ENCODE data around the gene ABLIM1. TPM values are rescaled to one million over a fixed set of nuclear protein-coding genes. Genes with fewer than 3 reads are reported as not detected.

ABLIM1 gene
- total and polyA plus RNA-seq, 8 donors = 13.3 to 44.5 (median 33.3) TPM

DNA sequence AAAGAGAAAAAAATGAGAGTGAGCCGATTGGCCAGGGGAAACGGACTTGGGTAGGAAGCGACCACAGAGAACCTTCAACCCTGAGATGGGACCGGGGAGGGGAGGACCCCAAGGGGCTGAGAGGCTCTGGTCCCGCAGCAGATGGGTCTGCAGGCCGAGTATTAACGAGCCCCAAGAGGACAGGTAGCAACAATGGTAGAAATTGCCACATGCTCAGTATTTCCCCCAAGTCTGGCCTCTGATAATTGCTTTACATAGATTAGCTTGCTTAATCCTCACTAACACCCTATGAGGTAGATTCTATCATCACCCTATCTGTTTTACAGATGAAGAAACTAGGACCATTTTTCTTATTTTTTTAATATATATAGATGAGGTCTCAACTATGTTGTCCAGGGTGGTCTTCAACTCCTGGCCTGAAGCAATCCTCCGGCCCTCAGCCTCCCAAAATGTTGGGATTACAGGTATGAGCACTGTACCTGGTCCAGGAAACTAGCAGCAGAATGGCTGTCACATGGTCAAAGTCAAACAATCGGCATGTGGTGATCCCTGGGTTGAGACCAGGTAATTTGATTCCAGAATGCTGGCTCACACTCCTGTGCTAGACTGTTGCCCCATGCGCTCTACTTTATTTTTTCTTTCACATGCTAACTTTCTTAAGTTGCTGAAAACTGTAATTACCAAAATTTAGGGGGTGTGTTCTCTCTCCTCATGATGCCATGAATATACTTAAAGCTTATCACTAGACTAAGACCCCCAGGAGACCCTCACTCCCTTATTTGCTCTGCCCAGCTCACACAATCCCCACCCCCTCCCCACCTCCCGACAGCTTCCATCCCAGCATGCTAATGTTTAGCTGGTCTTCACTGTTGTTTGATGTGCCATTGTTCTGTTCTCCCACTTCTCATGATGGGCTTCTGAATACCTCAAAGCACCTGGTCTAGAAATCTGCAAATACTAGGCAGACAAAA is 185.9 kb downstream of the ABLIM1 start:
- DNase-seq = peak in 3 of 6 donors; percentile 51 to 59 (median 55)
- intact Hi-C loops (cut with DNase I) = loop anchor here in 2 of 3 donors (10.0 kb wide), 1 partner anchor 313 kb away; no protein-coding TSS in a partner anchor
- Histone ChIP-seq H3K36me3 (peaks cover 0 to 6% (median 0%) of the 10 kb centered on the region in 3 donors), H3K9me3 (no peaks in the 10 kb centered on the region), H3K27ac (peak overlapping the region in 2 of 4 donors; percentile 17 to 22), H3K27me3 (no peaks in the 10 kb centered on the region), H3K4me3 (no peak overlapping the region), H3K4me1 (peaks cover 9 to 17% (median 15%) of the 10 kb centered on the region in 3 donors)
- ATAC-seq = peak; percentile 88 to 95 (median 92)
- TF ChIP-seq, protein P1, sequence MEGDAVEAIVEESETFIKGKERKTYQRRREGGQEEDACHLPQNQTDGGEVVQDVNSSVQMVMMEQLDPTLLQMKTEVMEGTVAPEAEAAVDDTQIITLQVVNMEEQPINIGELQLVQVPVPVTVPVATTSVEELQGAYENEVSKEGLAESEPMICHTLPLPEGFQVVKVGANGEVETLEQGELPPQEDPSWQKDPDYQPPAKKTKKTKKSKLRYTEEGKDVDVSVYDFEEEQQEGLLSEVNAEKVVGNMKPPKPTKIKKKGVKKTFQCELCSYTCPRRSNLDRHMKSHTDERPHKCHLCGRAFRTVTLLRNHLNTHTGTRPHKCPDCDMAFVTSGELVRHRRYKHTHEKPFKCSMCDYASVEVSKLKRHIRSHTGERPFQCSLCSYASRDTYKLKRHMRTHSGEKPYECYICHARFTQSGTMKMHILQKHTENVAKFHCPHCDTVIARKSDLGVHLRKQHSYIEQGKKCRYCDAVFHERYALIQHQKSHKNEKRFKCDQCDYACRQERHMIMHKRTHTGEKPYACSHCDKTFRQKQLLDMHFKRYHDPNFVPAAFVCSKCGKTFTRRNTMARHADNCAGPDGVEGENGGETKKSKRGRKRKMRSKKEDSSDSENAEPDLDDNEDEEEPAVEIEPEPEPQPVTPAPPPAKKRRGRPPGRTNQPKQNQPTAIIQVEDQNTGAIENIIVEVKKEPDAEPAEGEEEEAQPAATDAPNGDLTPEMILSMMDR (IDR thresholded peaks at IDR 0.05) = no peak
- 60 to 63% methylated on average over 11 of the region's 11 CpGs for WGBS, 2 donors
- FAIRE-seq = no peak

DNA sequence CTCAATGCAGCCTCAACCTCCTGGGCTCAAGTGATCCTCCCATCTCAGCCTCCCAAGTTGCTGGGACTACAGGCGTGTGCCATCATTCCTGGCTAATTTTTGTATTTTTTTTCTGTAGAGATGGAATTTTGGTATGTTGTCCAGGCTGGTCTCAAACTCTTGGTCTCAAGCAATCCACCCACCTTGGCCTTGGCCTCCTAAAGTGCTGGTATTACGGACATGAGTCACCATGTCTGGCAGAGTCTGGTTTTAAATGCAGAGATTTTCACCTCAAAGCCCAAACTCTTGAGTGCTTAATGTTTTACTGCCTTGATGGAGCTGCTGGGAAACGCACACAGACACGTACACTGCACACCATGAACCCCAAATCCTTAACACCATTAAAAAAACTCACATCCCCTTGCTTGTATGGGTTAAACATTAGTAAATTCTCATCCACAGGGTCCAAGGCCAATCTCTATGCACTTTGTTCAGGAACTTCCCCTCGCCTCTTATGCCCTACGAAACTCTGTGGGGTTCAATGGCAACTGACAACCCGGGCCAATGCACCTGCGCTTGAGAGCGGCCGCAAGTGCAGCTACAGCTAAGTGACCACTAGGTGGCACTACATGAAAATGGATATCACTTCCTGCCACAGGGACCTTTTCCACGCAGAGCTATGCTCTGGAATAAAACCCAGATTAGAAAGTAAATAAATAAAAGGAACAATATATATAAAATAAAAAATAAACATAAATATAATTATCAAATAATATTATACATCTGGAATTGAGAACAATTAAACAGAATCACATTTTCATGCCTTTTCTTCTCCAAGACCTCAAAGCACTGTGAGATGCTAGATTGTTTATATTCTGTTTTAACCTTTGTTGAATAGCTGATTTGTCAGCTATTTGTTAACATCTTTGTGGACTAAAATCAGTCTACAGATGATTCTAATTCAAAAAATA is 186.8 kb downstream of the ABLIM1 start:
- FAIRE-seq (peak; percentile 86), DNase-seq (peak; percentile 50 to 78 (median 69)), ATAC-seq (peak; percentile 83 to 96 (median 93))
- Histone ChIP-seq H3K4me3 (no peak overlapping the region), H3K4me1 (peaks cover 9 to 17% (median 15%) of the 10 kb centered on the region in 3 donors), H3K27me3 (no peaks in the 10 kb centered on the region), H3K27ac (no peak overlapping the region), H3K9me3 (no peaks in the 10 kb centered on the region), H3K36me3 (peaks cover 0 to 6% (median 0%) of the 10 kb centered on the region in 3 donors)
- intact Hi-C loops (cut with DNase I) = loop anchor here in 2 of 3 donors (10.0 kb wide), 1 partner anchor 314 kb away; no protein-coding TSS in a partner anchor
- TF ChIP-seq, protein P1 (IDR thresholded peaks at IDR 0.05) = peak; percentile 82 to 91 (median 88)
- WGBS, 2 donors = 32 to 36% methylated on average over 11 of the region's 11 CpGs

DNA sequence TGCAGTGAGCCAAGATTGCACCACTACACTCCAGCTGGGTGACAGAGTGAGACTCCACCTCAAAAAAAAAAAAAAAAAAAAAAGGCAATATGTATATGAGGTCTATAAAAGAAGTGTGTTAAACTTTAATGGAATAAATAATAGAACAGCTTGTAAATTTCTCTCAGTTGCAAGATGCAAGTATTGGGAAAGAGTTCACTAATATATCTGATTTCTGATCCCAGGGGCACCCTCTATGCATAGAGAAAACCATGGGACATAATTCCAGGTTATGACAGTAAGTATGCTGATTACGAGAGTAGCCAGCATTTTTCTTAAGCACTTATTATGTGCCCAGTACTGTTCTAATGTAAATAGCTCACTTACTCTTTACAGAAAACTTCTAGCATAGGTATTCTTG is 187.7 kb downstream of the ABLIM1 start:
- TF ChIP-seq, protein P1 (IDR thresholded peaks at IDR 0.05) = no peak
- Histone ChIP-seq H3K4me3 (no peak overlapping the region), H3K36me3 (peaks cover 0 to 6% (median 0%) of the 10 kb centered on the region in 3 donors), H3K9me3 (no peaks in the 10 kb centered on the region), H3K27ac (no peak overlapping the region), H3K4me1 (peaks cover 9 to 17% (median 15%) of the 10 kb centered on the region in 3 donors), H3K27me3 (no peaks in the 10 kb centered on the region)
- intact Hi-C loops (cut with DNase I) = loop anchor here in 2 of 3 donors (10.0 kb wide), 1 partner anchor 314 kb away; no protein-coding TSS in a partner anchor
- FAIRE-seq (no peak), ATAC-seq (no peak), DNase-seq (no peak)
- 92 to 94% methylated on average over 1 of the region's 1 CpG for WGBS, 2 donors

DNA sequence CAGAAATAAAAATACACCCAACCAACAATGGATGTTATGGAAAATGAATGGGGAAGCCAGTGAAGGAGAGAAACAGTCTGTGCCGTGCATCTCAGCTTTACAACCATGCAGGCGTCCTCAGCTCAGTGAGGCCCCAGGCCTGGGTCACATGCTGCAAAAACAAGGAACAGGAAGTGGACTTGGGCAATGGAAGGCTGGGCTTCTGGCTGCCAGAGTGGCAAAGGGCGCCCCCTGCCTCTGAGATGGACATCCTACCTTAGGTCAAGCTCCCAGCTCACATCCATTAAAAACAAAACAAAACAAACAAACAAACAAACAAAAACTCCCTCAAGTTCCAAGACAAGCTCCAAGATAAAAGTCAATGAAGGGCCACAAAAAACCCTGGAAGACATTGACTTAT is 199.1 kb downstream of the ABLIM1 start:
- ATAC-seq = peak; percentile 76 to 94 (median 83)
- TF ChIP-seq, protein P1 (IDR thresholded peaks at IDR 0.05) = peak in 1 of 4 donors; percentile 19
- Histone ChIP-seq H3K27ac (no peak overlapping the region), H3K36me3 (no peaks in the 10 kb centered on the region), H3K4me3 (no peak overlapping the region), H3K4me1 (no peaks in the 10 kb centered on the region), H3K9me3 (no peaks in the 10 kb centered on the region), H3K27me3 (no peaks in the 10 kb centered on the region)
- peak in 5 of 6 donors; percentile 29 to 65 (median 51) for DNase-seq
- intact Hi-C loops (cut with DNase I) = no loop called here
- FAIRE-seq = no peak
- 92 to 96% methylated on average over 3 of the region's 3 CpGs for WGBS, 2 donors

Measured in pancreas (tissue), 10 donors.